K562 (cell line): ENCODE data around the gene ZNF607. TPM values are rescaled to one million over a fixed set of nuclear protein-coding genes. Genes with fewer than 3 reads are reported as not detected.

Experiments
- HNRNPLL ChIP-seq: fragments of 200-400 bp; formaldehyde crosslinking; IDR thresholded peaks from 2 replicates; pipeline ENCODE4 v1.6.1; 2017; ENCODE audit warnings: low read length, low read depth, mild to moderate bottlenecking; ENCODE audit not compliant: poor library complexity, severe bottlenecking
- MYC ChIP-seq, 2 experiments: fragments of 250-450 bp in 1 of 2; sonication (Bioruptor Pico) in 1 of 2; IDR thresholded peaks; 2 replicates each; pipeline versions ENCODE4 v1.5.1 to v1.6.1; 2012 to 2021; ENCODE audit warnings: low read depth in 2 of 2, borderline replicate concordance in 1 of 2, improper control_type of control experiment in 1 of 2, low read length in 1 of 2, mild to moderate bottlenecking in 1 of 2, moderate library complexity in 1 of 2
- polyA plus RNA-seq, 8 experiments: library from polyadenylated mRNA; depleted of rRNA in 4 of 8; stranded (reverse) in 5 of 8; unstranded in 3 of 8; fragments of >200 nt; fragmentation: Nextera tagmentation in 2 of 8; fragmentation: Illumina TruSeq in 1 of 8; extraction: Ambion mirVana in 2 of 8; extraction: Trizol in 1 of 8; gene quantifications; 2 replicates each; pipeline versions ENCODE4 v1.2.1 to v1.2.3, GENCODE V29; 2011 to 2014; ENCODE audit warnings: inconsistent platforms in 1 of 8, missing spikeins in 1 of 8
- total RNA-seq, 7 experiments: library from RNA; depleted of rRNA in 6 of 7; stranded (reverse); fragments of >200 nt in 6 of 7; fragmentation: Illumina TruSeq in 2 of 7; extraction: Trizol in 2 of 7; gene quantifications; 2 replicates each; pipeline versions ENCODE4 v1.2.1 to v1.2.3, GENCODE V29; 2011 to 2021; ENCODE audit warnings: low replicate concordance in 1 of 7
- TF ChIP-seq, protein P1 (sequence below), 2 experiments: fragments of 450-650 bp in 1 of 2; sonication (generic) in 1 of 2; formaldehyde crosslinking; conservative IDR thresholded peaks; 2 replicates each; pipeline versions ENCODE4 v1.4.0 to v1.8.1; 2020 to 2022; ENCODE audit warnings: mild to moderate bottlenecking in 1 of 2, missing genetic modification reagents in 1 of 2
- TF ChIP-seq, protein P2 (sequence below): IDR thresholded peaks from 3 replicates; pipeline ENCODE4 v1.6.1; 2011; ENCODE audit warnings: borderline replicate concordance, mild to moderate bottlenecking, moderate library complexity; ENCODE audit not compliant: insufficient read length; ENCODE audit errors: extremely low read depth
- TF ChIP-seq, protein P3 (sequence below), 2 experiments: fragments of 450-650 bp; IDR thresholded peaks; 2 replicates each; pipeline ENCODE4 v1.6.1; 2016
- TF ChIP-seq, protein P4 (sequence below): fragments of 450-650 bp; IDR thresholded peaks from 2 replicates; pipeline ENCODE4 v1.6.1; 2016; ENCODE audit warnings: mild to moderate bottlenecking, moderate library complexity

Gene ZNF607
- total and polyA plus RNA-seq, 9 of the 15 experiments (the other 6 are each of a cell fraction or from before 2014, with no cell fraction given): 0.65 to 5.1 (median 3.6) TPM

DNA sequence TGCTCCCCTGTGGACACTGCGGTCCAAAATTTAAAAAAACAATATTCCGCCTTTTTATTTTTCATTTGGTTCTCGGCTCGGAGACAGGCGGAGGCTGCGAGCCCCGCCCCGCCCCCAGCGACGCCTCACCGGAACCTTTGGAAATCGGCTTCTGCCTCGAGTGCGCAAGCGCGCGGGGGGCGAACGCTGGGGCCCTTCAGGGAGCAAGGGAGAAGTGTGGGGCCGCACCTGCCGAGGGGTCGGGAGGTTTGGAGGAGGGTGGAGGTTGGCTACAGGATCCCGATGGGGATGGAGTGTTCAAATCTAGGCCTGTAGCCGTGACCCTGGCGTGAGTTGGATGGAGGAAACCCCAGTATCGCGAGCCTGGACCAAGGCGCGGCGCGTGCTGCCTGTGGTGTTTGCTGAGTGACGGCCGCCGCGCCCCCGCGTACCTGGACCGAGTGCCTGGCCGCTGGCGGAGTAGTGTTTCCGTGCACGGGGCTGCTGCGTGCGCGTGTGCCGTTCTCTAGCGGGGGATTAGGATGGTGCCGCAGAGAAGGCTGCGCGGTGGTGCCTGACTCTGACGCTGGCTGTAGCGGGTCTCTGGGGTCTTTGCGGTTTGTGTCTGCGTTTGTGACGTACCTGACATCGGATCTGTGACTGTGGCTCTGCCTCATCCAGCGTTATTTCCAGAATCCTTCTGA, 63.7 kb downstream of the ZNF607 start (continued):
- TF ChIP-seq HNRNPLL: peak; percentile 95
- TF ChIP-seq MYC (IDR thresholded peaks at IDR 0.05; ENCODE audit: low read depth, low read length): peak; percentile 72
- no peak; the same call in 1 of the 2 replicates for TF ChIP-seq MYC (CRISPR knock-in tag; IDR thresholded peaks at IDR 0.05; ENCODE audit: borderline replicate concordance, low read depth)
- TF ChIP-seq, protein P1, sequence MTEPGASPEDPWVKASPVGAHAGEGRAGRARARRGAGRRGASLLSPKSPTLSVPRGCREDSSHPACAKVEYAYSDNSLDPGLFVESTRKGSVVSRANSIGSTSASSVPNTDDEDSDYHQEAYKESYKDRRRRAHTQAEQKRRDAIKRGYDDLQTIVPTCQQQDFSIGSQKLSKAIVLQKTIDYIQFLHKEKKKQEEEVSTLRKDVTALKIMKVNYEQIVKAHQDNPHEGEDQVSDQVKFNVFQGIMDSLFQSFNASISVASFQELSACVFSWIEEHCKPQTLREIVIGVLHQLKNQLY (CRISPR knock-in tag; conservative IDR thresholded peaks at IDR 0.05): 0 out of 4 replicates have a peak, but pooled peaks of 1 of the 2 experiments have one; percentile 79
- TF ChIP-seq, protein P2, sequence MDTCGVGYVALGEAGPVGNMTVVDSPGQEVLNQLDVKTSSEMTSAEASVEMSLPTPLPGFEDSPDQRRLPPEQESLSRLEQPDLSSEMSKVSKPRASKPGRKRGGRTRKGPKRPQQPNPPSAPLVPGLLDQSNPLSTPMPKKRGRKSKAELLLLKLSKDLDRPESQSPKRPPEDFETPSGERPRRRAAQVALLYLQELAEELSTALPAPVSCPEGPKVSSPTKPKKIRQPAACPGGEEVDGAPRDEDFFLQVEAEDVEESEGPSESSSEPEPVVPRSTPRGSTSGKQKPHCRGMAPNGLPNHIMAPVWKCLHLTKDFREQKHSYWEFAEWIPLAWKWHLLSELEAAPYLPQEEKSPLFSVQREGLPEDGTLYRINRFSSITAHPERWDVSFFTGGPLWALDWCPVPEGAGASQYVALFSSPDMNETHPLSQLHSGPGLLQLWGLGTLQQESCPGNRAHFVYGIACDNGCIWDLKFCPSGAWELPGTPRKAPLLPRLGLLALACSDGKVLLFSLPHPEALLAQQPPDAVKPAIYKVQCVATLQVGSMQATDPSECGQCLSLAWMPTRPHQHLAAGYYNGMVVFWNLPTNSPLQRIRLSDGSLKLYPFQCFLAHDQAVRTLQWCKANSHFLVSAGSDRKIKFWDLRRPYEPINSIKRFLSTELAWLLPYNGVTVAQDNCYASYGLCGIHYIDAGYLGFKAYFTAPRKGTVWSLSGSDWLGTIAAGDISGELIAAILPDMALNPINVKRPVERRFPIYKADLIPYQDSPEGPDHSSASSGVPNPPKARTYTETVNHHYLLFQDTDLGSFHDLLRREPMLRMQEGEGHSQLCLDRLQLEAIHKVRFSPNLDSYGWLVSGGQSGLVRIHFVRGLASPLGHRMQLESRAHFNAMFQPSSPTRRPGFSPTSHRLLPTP: no peak
- TF ChIP-seq, protein P3, sequence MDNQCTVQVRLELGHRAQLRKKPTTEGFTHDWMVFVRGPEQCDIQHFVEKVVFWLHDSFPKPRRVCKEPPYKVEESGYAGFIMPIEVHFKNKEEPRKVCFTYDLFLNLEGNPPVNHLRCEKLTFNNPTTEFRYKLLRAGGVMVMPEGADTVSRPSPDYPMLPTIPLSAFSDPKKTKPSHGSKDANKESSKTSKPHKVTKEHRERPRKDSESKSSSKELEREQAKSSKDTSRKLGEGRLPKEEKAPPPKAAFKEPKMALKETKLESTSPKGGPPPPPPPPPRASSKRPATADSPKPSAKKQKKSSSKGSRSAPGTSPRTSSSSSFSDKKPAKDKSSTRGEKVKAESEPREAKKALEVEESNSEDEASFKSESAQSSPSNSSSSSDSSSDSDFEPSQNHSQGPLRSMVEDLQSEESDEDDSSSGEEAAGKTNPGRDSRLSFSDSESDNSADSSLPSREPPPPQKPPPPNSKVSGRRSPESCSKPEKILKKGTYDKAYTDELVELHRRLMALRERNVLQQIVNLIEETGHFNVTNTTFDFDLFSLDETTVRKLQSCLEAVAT (IDR thresholded peaks at IDR 0.05): peak in 1 of 2 experiments; percentile 73; a peak in 2 of 4 replicates
- TF ChIP-seq, protein P4, sequence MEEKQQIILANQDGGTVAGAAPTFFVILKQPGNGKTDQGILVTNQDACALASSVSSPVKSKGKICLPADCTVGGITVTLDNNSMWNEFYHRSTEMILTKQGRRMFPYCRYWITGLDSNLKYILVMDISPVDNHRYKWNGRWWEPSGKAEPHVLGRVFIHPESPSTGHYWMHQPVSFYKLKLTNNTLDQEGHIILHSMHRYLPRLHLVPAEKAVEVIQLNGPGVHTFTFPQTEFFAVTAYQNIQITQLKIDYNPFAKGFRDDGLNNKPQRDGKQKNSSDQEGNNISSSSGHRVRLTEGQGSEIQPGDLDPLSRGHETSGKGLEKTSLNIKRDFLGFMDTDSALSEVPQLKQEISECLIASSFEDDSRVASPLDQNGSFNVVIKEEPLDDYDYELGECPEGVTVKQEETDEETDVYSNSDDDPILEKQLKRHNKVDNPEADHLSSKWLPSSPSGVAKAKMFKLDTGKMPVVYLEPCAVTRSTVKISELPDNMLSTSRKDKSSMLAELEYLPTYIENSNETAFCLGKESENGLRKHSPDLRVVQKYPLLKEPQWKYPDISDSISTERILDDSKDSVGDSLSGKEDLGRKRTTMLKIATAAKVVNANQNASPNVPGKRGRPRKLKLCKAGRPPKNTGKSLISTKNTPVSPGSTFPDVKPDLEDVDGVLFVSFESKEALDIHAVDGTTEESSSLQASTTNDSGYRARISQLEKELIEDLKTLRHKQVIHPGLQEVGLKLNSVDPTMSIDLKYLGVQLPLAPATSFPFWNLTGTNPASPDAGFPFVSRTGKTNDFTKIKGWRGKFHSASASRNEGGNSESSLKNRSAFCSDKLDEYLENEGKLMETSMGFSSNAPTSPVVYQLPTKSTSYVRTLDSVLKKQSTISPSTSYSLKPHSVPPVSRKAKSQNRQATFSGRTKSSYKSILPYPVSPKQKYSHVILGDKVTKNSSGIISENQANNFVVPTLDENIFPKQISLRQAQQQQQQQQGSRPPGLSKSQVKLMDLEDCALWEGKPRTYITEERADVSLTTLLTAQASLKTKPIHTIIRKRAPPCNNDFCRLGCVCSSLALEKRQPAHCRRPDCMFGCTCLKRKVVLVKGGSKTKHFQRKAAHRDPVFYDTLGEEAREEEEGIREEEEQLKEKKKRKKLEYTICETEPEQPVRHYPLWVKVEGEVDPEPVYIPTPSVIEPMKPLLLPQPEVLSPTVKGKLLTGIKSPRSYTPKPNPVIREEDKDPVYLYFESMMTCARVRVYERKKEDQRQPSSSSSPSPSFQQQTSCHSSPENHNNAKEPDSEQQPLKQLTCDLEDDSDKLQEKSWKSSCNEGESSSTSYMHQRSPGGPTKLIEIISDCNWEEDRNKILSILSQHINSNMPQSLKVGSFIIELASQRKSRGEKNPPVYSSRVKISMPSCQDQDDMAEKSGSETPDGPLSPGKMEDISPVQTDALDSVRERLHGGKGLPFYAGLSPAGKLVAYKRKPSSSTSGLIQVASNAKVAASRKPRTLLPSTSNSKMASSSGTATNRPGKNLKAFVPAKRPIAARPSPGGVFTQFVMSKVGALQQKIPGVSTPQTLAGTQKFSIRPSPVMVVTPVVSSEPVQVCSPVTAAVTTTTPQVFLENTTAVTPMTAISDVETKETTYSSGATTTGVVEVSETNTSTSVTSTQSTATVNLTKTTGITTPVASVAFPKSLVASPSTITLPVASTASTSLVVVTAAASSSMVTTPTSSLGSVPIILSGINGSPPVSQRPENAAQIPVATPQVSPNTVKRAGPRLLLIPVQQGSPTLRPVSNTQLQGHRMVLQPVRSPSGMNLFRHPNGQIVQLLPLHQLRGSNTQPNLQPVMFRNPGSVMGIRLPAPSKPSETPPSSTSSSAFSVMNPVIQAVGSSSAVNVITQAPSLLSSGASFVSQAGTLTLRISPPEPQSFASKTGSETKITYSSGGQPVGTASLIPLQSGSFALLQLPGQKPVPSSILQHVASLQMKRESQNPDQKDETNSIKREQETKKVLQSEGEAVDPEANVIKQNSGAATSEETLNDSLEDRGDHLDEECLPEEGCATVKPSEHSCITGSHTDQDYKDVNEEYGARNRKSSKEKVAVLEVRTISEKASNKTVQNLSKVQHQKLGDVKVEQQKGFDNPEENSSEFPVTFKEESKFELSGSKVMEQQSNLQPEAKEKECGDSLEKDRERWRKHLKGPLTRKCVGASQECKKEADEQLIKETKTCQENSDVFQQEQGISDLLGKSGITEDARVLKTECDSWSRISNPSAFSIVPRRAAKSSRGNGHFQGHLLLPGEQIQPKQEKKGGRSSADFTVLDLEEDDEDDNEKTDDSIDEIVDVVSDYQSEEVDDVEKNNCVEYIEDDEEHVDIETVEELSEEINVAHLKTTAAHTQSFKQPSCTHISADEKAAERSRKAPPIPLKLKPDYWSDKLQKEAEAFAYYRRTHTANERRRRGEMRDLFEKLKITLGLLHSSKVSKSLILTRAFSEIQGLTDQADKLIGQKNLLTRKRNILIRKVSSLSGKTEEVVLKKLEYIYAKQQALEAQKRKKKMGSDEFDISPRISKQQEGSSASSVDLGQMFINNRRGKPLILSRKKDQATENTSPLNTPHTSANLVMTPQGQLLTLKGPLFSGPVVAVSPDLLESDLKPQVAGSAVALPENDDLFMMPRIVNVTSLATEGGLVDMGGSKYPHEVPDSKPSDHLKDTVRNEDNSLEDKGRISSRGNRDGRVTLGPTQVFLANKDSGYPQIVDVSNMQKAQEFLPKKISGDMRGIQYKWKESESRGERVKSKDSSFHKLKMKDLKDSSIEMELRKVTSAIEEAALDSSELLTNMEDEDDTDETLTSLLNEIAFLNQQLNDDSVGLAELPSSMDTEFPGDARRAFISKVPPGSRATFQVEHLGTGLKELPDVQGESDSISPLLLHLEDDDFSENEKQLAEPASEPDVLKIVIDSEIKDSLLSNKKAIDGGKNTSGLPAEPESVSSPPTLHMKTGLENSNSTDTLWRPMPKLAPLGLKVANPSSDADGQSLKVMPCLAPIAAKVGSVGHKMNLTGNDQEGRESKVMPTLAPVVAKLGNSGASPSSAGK: peak; percentile 88
